K562 (cell line): Measurements from ENCODE around the gene TFAP2A.

Source experiments
- ELF1 ChIP-seq: fragments of 200-800 bp; sonication (Bioruptor generic); IDR thresholded peaks from 2 replicates; pipeline ENCODE4 v1.6.1; 2016; ENCODE audit warnings: missing genetic modification characterization, missing compliant biosample characterization
- GTF2F1 ChIP-seq: IDR thresholded peaks from 2 replicates; pipeline ENCODE4 v1.6.1; 2011; ENCODE audit warnings: low read depth, low read length, improper control_type of control experiment
- NFIX ChIP-seq: fragments of 250-450 bp; sonication (Bioruptor Pico); IDR thresholded peaks from 2 replicates; pipeline ENCODE4 v1.4.0; 2020; ENCODE audit warnings: low read depth, mild to moderate bottlenecking, moderate library complexity
- NONO ChIP-seq, 2 experiments: fragments of 200-400 bp in 1 of 2; fragments of 450-650 bp in 1 of 2; formaldehyde crosslinking in 1 of 2; IDR thresholded peaks; 2 replicates each; pipeline ENCODE4 v1.6.1; 2017; ENCODE audit warnings: low read depth in 2 of 2, mild to moderate bottlenecking in 2 of 2, moderate library complexity in 2 of 2, low read length in 1 of 2
- NR2C2 ChIP-seq, 2 experiments: fragments of 200-800 bp in 1 of 2; sonication (Bioruptor generic) in 1 of 2; sonication (generic) in 1 of 2; formaldehyde crosslinking in 1 of 2; IDR thresholded peaks; 2 replicates each; pipeline versions ENCODE4 v1.6.1 to v1.8.0; 2016 to 2022; ENCODE audit warnings: mild to moderate bottlenecking in 1 of 2, missing compliant biosample characterization in 1 of 2, missing genetic modification characterization in 1 of 2, missing genetic modification reagents in 1 of 2
- ZNF311 ChIP-seq: fragments of 250-450 bp; sonication (Bioruptor Pico); IDR thresholded peaks from 2 replicates; pipeline ENCODE4 v1.4.0; 2020; ENCODE audit warnings: mild to moderate bottlenecking, moderate library complexity
- ZNF695 ChIP-seq: fragments of 450-650 bp; formaldehyde crosslinking; IDR thresholded peaks from 2 replicates; pipeline ENCODE4 v1.4.0; 2020; ENCODE audit warnings: mild to moderate bottlenecking, moderate library complexity
- TF ChIP-seq, protein P1 (sequence below), 3 experiments: IDR thresholded peaks in 2 of 3; conservative IDR thresholded peaks in 1 of 3; 2 replicates each; pipeline ENCODE4 v1.5.1; 2011 to 2012; ENCODE audit warnings: low read length in 3 of 3, mild to moderate bottlenecking in 3 of 3, control low read depth in 2 of 3, improper control_type of control experiment in 1 of 3, inconsistent platforms in 1 of 3, low read depth in 1 of 3, mixed read lengths in 1 of 3, moderate library complexity in 1 of 3; ENCODE audit not compliant: insufficient read depth in 2 of 3
- TF ChIP-seq, protein P2 (sequence below): sonication (generic); formaldehyde crosslinking; IDR thresholded peaks from 2 replicates; pipeline ENCODE4 v1.8.0; 2022; ENCODE audit warnings: mild to moderate bottlenecking, missing genetic modification reagents

DNA sequence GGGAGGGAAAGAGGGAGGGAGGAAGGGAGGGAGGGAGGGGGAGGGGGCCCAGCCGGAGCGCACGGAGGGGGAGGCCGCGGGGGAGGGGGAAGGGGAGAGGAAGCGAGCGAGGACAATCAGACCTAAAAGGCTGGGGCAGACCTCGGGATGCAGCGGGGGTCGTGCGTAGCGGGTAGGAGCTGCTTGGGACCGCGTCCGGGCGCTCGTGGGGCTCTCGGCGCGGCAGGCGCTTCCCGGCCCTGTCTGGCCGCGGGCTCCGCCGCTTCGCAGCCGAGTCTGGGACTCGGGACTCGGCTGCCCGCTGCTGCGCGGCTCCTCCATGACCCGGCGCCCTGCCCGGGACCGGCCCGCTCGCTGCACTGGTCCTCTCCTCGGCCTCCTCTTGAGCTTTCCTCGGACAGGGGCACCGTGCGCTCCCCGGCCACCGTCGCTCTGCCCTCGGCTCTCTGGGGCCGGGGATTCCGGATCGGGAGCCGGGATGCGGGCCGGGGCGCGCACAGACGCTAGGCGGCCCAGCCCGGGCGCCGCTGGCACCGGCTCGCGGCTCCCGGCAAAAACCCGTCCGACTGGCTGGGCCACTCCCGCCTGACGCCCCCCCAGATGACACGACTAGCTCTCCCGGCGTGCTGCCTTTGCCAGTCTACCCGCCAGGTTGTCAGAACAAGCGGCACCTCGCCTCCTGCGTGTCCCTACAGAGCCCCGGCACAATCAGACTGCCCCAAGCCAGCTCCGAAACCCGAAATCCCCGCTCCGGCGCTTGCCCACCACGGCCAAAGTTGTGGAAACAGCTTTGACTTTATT, 2.2 kb downstream of the TFAP2A start:
- TF ChIP-seq, protein P1, sequence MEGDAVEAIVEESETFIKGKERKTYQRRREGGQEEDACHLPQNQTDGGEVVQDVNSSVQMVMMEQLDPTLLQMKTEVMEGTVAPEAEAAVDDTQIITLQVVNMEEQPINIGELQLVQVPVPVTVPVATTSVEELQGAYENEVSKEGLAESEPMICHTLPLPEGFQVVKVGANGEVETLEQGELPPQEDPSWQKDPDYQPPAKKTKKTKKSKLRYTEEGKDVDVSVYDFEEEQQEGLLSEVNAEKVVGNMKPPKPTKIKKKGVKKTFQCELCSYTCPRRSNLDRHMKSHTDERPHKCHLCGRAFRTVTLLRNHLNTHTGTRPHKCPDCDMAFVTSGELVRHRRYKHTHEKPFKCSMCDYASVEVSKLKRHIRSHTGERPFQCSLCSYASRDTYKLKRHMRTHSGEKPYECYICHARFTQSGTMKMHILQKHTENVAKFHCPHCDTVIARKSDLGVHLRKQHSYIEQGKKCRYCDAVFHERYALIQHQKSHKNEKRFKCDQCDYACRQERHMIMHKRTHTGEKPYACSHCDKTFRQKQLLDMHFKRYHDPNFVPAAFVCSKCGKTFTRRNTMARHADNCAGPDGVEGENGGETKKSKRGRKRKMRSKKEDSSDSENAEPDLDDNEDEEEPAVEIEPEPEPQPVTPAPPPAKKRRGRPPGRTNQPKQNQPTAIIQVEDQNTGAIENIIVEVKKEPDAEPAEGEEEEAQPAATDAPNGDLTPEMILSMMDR (IDR thresholded peaks at IDR 0.05 in 2 of 3, conservative IDR thresholded peaks at IDR 0.05 in 1 of 3; ENCODE audit: insufficient read depth in 2 of 3, low read depth in 1 of 3, low read length in 3 of 3) = no peak
- no peak for TF ChIP-seq NFIX (CRISPR knock-in tag)
- TF ChIP-seq ZNF695 (CRISPR knock-in tag) = no peak
- TF ChIP-seq, protein P2, sequence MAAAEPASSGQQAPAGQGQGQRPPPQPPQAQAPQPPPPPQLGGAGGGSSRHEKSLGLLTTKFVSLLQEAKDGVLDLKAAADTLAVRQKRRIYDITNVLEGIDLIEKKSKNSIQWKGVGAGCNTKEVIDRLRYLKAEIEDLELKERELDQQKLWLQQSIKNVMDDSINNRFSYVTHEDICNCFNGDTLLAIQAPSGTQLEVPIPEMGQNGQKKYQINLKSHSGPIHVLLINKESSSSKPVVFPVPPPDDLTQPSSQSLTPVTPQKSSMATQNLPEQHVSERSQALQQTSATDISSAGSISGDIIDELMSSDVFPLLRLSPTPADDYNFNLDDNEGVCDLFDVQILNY (CRISPR knock-in tag) = no peak
- TF ChIP-seq GTF2F1 = no peak
- no peak for TF ChIP-seq NR2C2 (CRISPR knock-in tag; IDR thresholded peaks at IDR 0.05)
- no peak for TF ChIP-seq NR2C2 (tag; IDR thresholded peaks at IDR 0.05)
- TF ChIP-seq ZNF311 (CRISPR knock-in tag) = no peak
- TF ChIP-seq ELF1 (tag) = no peak
- no peak for TF ChIP-seq NONO (IDR thresholded peaks at IDR 0.05; ENCODE audit: low read depth in 2 of 2, low read length in 1 of 2)
